A673 (cell line): ENCODE measurements around the gene TNS1. TPM values are rescaled to one million over a fixed set of nuclear protein-coding genes. Genes with fewer than 3 reads are reported as not detected.

Experiments used
- BruUV-seq: library from RNA; stranded (reverse); fragments of 400-500 nt; replicated peaks from 2 replicates; lab custom pipeline; 2021; lab: Mats Ljungman, UMichigan
- CTCF ChIA-PET: fragments of 300-600 bp; sonication (Branson Sonifier 250); formaldehyde crosslinking; loops from one replicate; lab custom pipeline; 2022; ENCODE audit warnings: antibody characterized with exemption; lab: Charles Lee
- POLR2A ChIA-PET: fragments of 300-600 bp; sonication (Branson Sonifier 250); formaldehyde crosslinking; loops from one replicate; lab custom pipeline; 2022; ENCODE audit warnings: antibody characterized with exemption; ENCODE audit not compliant: low non-redundant PET; lab: Charles Lee
- DNase-seq: peaks from one replicate; pipeline ENCODE4 v3.0.0-alpha.2; 2015; ENCODE audit warnings: low spot score
- H3K27ac ChIP-seq: fragments of 200-600 bp; sonication (generic); 2 replicates; pipeline ENCODE4 v1.5.1; 2016; ENCODE audit warnings: mixed run types, low read depth, mild to moderate bottlenecking, mixed read lengths, antibody characterized with exemption, low read length; ENCODE audit not compliant: poor library complexity, severe bottlenecking
- H3K27me3 ChIP-seq: fragments of 200-600 bp; sonication (generic); replicated peaks from 2 replicates; pipeline ENCODE4 v1.6.1; 2017; ENCODE audit warnings: mixed run types, low read depth, mild to moderate bottlenecking, mixed read lengths, antibody characterized with exemption, low read length; ENCODE audit not compliant: insufficient read depth, poor library complexity
- H3K36me3 ChIP-seq: fragments of 200-600 bp; sonication (generic); 2 replicates; pipeline ENCODE4 v1.6.1; 2016; ENCODE audit warnings: mixed run types, mild to moderate bottlenecking, mixed read lengths, antibody characterized with exemption, low read length; ENCODE audit not compliant: insufficient read depth, poor library complexity, severe bottlenecking
- H3K4me1 ChIP-seq: fragments of 200-600 bp; sonication (generic); 2 replicates; pipeline ENCODE4 v1.6.1; 2017; ENCODE audit warnings: mixed run types, mild to moderate bottlenecking, mixed read lengths, antibody characterized with exemption, low read length; ENCODE audit not compliant: insufficient read depth, poor library complexity, severe bottlenecking
- H3K4me3 ChIP-seq: fragments of 200-600 bp; sonication (generic); 2 replicates; pipeline ENCODE4 v1.5.1; 2016; ENCODE audit warnings: low read depth, mixed run types, mild to moderate bottlenecking, mixed read lengths, low read length; ENCODE audit not compliant: poor library complexity, severe bottlenecking
- H3K9me3 ChIP-seq: fragments of 200-600 bp; sonication (generic); 2 replicates; pipeline ENCODE4 v1.6.1; 2016; ENCODE audit warnings: mixed run types, low read depth, mild to moderate bottlenecking, mixed read lengths, antibody characterized with exemption, low read length; ENCODE audit not compliant: poor library complexity, severe bottlenecking
- EZH2 ChIP-seq: fragments of 200-600 bp; sonication (generic); IDR thresholded peaks from 2 replicates; pipeline ENCODE4 v1.6.1; 2017; ENCODE audit warnings: borderline replicate concordance, low read depth, mild to moderate bottlenecking, mixed read lengths, antibody characterized with exemption, low read length; ENCODE audit not compliant: poor library complexity, severe bottlenecking
- intact Hi-C: fragments of 100-400 bp; cut with micrococcal nuclease; formaldehyde crosslinking; loops from one replicate; pipeline ENCODE4 v1.10.0; 2022; ENCODE audit not compliant: unreplicated experiment
- total RNA-seq: library from RNA; stranded (reverse); gene quantifications from 2 replicates; pipeline ENCODE4 v1.2.3, GENCODE V29; 2021
- TF ChIP-seq, protein P1 (sequence below): fragments of 300-800, 200-600 bp; sonication (generic); conservative IDR thresholded peaks from 2 replicates; pipeline ENCODE4 v1.5.1; 2017; ENCODE audit warnings: low read depth, mild to moderate bottlenecking, antibody characterized with exemption, low read length, moderate library complexity, mixed read lengths

TNS1 gene
- total RNA-seq, 1 experiment from 2014 or later = 99.6 TPM

DNA sequence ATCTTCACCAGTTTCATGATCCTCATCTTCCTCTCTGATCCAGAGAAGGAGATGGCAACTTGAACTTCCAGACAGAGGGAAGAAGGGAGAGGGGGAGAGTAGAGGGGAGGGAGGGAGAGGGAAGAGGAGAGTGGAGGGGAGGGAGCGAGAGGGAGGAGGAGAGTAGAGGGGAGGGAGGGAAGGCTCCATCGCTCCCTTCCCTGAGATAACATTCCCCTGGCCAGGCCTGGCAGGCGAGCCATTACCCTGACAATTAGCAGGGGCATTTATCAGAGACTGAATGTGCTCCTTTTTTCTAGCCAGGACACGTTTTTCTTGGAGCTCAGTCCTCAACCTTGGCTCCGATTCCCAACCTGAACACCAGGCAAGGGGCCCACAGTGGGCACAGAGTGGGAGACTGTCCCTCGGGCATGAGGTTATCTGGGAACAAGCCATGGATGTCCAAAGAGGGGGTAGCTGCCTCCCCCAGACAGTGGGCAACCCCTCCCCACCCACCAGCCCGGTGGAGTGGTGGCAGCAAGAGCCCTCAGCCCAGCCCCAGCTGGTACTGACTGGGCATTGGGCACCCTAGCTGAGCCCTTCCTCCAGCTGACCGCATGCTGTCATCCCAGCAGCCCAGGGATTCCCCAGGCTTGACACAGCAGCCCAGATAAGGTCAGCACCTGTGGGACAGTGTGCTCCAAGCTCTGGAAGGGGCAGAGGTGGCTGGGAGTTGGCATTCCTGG, 81.8 kb downstream of the TNS1 start:
- no peaks in the 10 kb centered on the region for H3K4me1 ChIP-seq
- no peak for TF ChIP-seq EZH2
- TF ChIP-seq, protein P1, sequence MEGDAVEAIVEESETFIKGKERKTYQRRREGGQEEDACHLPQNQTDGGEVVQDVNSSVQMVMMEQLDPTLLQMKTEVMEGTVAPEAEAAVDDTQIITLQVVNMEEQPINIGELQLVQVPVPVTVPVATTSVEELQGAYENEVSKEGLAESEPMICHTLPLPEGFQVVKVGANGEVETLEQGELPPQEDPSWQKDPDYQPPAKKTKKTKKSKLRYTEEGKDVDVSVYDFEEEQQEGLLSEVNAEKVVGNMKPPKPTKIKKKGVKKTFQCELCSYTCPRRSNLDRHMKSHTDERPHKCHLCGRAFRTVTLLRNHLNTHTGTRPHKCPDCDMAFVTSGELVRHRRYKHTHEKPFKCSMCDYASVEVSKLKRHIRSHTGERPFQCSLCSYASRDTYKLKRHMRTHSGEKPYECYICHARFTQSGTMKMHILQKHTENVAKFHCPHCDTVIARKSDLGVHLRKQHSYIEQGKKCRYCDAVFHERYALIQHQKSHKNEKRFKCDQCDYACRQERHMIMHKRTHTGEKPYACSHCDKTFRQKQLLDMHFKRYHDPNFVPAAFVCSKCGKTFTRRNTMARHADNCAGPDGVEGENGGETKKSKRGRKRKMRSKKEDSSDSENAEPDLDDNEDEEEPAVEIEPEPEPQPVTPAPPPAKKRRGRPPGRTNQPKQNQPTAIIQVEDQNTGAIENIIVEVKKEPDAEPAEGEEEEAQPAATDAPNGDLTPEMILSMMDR = no peak
- BruUV-seq = no TSS peak
- intact Hi-C loops = no loop called here
- no peak overlapping the region for H3K27ac ChIP-seq
- no peak for DNase-seq
- H3K4me3 ChIP-seq = no peak overlapping the region
- no peaks in the 10 kb centered on the region for H3K27me3 ChIP-seq
- H3K9me3 ChIP-seq = no peaks in the 10 kb centered on the region
- ChIA-PET CTCF (no interaction called here), POLR2A (no interaction called here)
- peaks cover 4% of the 10 kb centered on the region for H3K36me3 ChIP-seq

DNA sequence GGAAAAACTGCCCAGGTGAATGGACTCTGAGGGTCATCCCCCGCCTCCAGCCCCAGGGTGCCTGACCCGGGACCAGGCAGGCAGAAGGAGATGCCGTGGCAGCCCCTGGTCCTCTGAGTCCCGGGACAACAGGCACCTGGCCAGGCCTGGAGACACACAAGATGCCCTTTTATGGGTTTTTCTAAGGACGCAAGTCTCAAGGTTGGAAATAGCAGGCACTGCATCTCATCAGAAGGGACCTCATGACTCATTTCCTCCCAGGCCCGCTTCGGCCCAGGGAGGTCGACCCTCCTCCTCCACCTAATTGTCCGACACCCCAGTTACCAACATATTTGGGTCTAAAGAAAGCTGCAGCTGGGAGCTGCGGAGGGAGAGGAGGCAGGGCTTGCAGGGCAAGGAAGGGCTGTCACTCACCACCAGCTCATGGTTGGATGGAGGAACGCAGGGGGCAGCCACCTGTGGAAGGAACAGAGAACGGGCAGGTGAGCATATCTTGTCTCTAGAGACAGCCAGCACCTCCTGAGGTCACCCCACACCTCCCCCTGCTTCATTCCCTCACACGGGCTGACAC, 82.9 kb downstream of the TNS1 start:
- intact Hi-C loops = no loop called here
- POLR2A ChIA-PET = no interaction called here

DNA sequence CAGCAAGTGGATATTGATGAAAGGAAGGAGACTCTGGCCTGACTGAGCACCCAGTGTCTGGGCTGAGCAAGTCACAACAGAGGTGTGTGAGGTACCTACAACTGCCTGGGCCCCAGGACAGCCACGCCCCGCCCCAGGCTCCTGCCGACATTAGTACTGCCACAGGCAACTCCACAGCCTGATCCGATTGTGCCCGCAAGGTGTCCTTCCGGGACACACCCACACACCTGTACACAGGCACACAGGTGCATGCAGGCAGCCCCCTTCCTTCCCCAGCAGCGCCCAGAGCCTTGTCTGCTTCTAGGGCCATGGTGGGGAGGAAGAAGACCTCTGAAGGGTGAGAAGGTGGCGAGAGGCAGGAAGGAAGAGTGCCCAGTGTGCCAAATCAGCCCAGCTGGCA, 83.6 kb downstream of the TNS1 start:
- no peaks in the 10 kb centered on the region for H3K27me3 ChIP-seq
- POLR2A ChIA-PET = no interaction called here
- CTCF ChIA-PET = no interaction called here
- no peaks in the 10 kb centered on the region for H3K4me1 ChIP-seq
- TF ChIP-seq, protein P1 = no peak
- TF ChIP-seq EZH2 = no peak
- H3K27ac ChIP-seq = no peak overlapping the region
- BruUV-seq = no TSS peak
- no peak for DNase-seq
- no peak overlapping the region for H3K4me3 ChIP-seq
- H3K9me3 ChIP-seq = no peaks in the 10 kb centered on the region
- H3K36me3 ChIP-seq = peaks cover 2% of the 10 kb centered on the region
- intact Hi-C loops = no loop called here

More for the DNA sequence above, 82.9 kb downstream of the TNS1 start:
- no peak overlapping the region for H3K27ac ChIP-seq
- no peaks in the 10 kb centered on the region for H3K9me3 ChIP-seq
- no TSS peak for BruUV-seq
- TF ChIP-seq EZH2 = no peak
- TF ChIP-seq, protein P1 = no peak
- peaks cover 4% of the 10 kb centered on the region for H3K36me3 ChIP-seq
- no peak for DNase-seq
- H3K27me3 ChIP-seq = no peaks in the 10 kb centered on the region
- no peak overlapping the region for H3K4me3 ChIP-seq
- CTCF ChIA-PET = no interaction called here
- no peaks in the 10 kb centered on the region for H3K4me1 ChIP-seq
